ENCODE data around the gene CTNNA2. TPM values are rescaled to one million over a fixed set of nuclear protein-coding genes. Genes with fewer than 3 reads are reported as not detected.

Gene CTNNA2
- total RNA-seq, 1 experiment from 2014 or later, result 0.54 TPM

GRCh38 chr2:80354858-80355257, 842.0 kb downstream of the CTNNA2 start:
- Histone ChIP-seq H3K27ac (ENCODE audit: low read length) (no peak overlapping the region), H3K27me3 (ENCODE audit: control insufficient read depth, insufficient read depth, low read length) (no peaks in the 10 kb centered on the region), H3K9me3 (ENCODE audit: control insufficient read depth, insufficient read depth, low read depth, low read length) (no peaks in the 10 kb centered on the region), H3K4me3 (ENCODE audit: low read depth in 2 of 2, low read length in 2 of 2) (no peak overlapping the region), H3K36me3 (ENCODE audit: control insufficient read depth, insufficient read depth, low read length) (no peaks in the 10 kb centered on the region), H3K4me1 (ENCODE audit: control insufficient read depth, insufficient read depth, low read length) (no peaks in the 10 kb centered on the region)
- in situ Hi-C loops (cut with HindIII; ENCODE audit: low pct_unique_long_range_greater_than_20kb, low sequenced_read_pairs), result no loop called here
- POLR2A ChIA-PET, result no interaction called here
- no TSS peak for BruUV-seq (replicated peaks)
- intact Hi-C loops (cut with micrococcal nuclease; ENCODE audit: unreplicated experiment), result no loop called here
- TF ChIP-seq CTCF (IDR thresholded peaks at IDR 0.05) (no peak), POLR2AphosphoS5 (IDR thresholded peaks at IDR 0.05; ENCODE audit: low read depth, low read length) (no peak), TCF7L2 (IDR thresholded peaks at IDR 0.05; ENCODE audit: low read depth, low read length) (no peak), REST (IDR thresholded peaks at IDR 0.05; ENCODE audit: insufficient read depth in 1 of 2, low read depth in 2 of 2, low read length in 1 of 2) (no peak), SIN3A (IDR thresholded peaks at IDR 0.05; ENCODE audit: borderline replicate concordance, insufficient read depth, low read depth, low read length) (no peak)
- CTCF ChIA-PET, result no interaction called here
- no peak for ATAC-seq
- DNase-seq (ENCODE audit: low read depth, low spot score), result no peak

GRCh38 chr2:80361904-80362303, 849.1 kb downstream of the CTNNA2 start:
- Histone ChIP-seq H3K9me3 (ENCODE audit: control insufficient read depth, insufficient read depth, low read depth, low read length) (no peaks in the 10 kb centered on the region), H3K4me3 (ENCODE audit: low read depth in 2 of 2, low read length in 2 of 2) (no peak overlapping the region), H3K4me1 (ENCODE audit: control insufficient read depth, insufficient read depth, low read length) (no peaks in the 10 kb centered on the region), H3K27me3 (ENCODE audit: control insufficient read depth, insufficient read depth, low read length) (no peaks in the 10 kb centered on the region), H3K36me3 (ENCODE audit: control insufficient read depth, insufficient read depth, low read length) (no peaks in the 10 kb centered on the region), H3K27ac (ENCODE audit: low read length) (no peak overlapping the region)
- intact Hi-C loops (cut with micrococcal nuclease; ENCODE audit: unreplicated experiment), result no loop called here
- in situ Hi-C loops (cut with HindIII; ENCODE audit: low pct_unique_long_range_greater_than_20kb, low sequenced_read_pairs), result no loop called here
- DNase-seq (ENCODE audit: low read depth, low spot score) (no peak), ATAC-seq (no peak)
- no peak for TF ChIP-seq TCF7L2 (IDR thresholded peaks at IDR 0.05; ENCODE audit: low read depth, low read length)
- CTCF ChIA-PET, result no interaction called here
- no TSS peak for BruUV-seq (replicated peaks)
- POLR2A ChIA-PET, result no interaction called here

GRCh38 chr2:80363330-80363729, 850.5 kb downstream of the CTNNA2 start:
- no peak overlapping the region for H3K27ac ChIP-seq (ENCODE audit: low read length)
- no peaks in the 10 kb centered on the region for H3K27me3 ChIP-seq (ENCODE audit: control insufficient read depth, insufficient read depth, low read length)
- no peak overlapping the region for H3K4me3 ChIP-seq (ENCODE audit: low read depth in 2 of 2, low read length in 2 of 2)
- CTCF ChIA-PET, result no interaction called here
- DNase-seq (ENCODE audit: low read depth, low spot score) (no peak), ATAC-seq (no peak)
- in situ Hi-C loops (cut with HindIII; ENCODE audit: low pct_unique_long_range_greater_than_20kb, low sequenced_read_pairs) (no loop called here), intact Hi-C loops (cut with micrococcal nuclease; ENCODE audit: unreplicated experiment) (no loop called here)
- BruUV-seq (replicated peaks), result no TSS peak
- H3K9me3 ChIP-seq (ENCODE audit: control insufficient read depth, insufficient read depth, low read depth, low read length), result no peaks in the 10 kb centered on the region
- H3K36me3 ChIP-seq (ENCODE audit: control insufficient read depth, insufficient read depth, low read length), result no peaks in the 10 kb centered on the region
- TF ChIP-seq REST (IDR thresholded peaks at IDR 0.05; ENCODE audit: insufficient read depth in 1 of 2, low read depth in 2 of 2, low read length in 1 of 2), result no peak
- no peaks in the 10 kb centered on the region for H3K4me1 ChIP-seq (ENCODE audit: control insufficient read depth, insufficient read depth, low read length)
- POLR2A ChIA-PET, result no interaction called here

Data from Panc1 (cell line).